NCI-H82 treated with DMSO at 0.1 percent for 48 hours (cell line): ENCODE data around the gene MYL12A.
"Not testable (repeated sequence)": the region's sequence is repeated elsewhere in the genome, so short reads cannot be mapped to it uniquely, and the experiment has no call there.

Source experiments
- DNase-seq: peaks from one replicate; lab custom pipeline; 2025; ENCODE audit not compliant: unreplicated experiment; lab: John Stamatoyannopoulos, UW

MYL12A gene

DNA sequence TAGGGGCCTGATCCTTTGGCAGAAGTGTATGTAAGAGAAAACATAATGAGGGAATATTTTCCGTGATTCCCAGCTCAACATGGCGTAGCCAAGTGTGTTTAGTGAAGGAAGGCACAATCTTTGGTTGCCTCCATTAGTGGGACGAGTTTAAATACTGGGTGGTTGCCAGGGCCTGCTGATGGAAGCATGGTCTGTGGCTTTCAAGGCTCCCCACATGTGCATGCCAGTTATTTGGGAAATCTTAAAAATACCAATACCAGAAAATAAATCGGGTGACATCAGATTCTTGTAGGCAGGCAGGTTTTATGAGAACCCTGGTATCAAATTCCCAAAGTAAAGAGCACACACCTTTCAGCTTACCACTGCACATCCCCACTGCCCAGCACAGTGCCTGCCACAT, 7.1 kb downstream of the MYL12A start:
- DNase-seq = no peak

DNA sequence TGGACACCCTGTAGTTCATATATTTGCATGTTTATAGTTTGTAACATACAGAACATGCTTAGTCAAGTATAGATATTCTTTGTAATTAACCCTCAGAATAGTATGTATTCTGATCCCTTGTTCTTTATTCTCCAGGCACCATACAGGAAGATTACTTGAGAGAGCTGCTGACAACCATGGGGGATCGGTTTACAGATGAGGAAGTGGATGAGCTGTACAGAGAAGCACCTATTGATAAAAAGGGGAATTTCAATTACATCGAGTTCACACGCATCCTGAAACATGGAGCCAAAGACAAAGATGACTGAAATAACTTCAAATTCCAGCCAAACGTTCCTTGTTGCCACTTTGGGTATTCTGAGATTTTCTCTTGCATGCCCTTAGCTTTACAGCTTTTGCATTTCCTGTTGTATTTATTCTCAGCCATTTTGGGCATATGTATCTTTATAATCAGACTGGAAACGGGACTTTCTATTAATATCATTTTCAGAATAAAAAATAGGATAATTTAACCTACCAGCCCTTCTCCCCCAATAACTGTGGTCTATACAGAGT, 8.1 kb downstream of the MYL12A start:
- DNase-seq = no peak

DNA sequence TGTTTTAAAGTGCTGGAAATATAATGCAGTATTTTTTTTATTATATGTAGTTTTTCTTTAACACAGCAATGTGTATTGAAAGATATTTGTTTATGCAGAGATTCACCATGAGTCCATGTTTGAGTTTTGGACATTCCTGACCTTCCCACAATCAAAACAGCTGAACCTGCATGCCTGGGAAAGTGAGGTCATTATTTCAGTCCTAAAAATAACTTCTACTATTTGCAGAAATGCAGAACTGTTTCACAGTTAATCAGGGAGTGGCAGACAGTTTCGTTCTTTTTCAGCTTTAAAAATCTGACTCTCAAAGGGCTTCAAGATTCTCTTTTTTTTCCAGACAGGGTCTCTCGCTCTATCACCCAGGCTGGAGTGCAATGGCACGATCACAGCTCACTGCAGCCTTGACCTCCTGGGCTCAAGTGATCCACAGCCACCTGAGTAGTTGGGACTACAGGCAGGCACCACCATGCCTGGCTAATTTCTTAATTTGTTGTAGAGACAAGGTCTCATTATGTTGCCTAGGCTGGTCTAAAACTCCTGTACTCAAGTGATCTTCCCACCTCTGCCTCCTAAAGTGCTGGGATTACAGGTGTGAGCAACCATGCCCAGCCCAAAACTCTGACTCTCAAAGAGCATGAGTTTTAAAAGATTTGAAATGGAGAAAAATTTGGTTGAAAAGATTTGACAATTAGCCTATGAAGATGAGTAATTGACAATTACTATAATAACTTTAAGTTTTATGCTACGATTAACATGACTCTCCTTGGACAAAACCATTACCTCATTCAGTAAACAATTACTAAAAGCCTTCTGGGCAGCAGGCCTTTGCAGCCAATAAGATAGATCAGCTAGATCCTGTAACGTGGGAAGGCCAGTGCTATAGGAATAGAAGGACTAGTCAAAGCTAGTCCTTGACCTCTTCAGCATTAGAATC, 9.4 kb downstream of the MYL12A start:
- no peak for DNase-seq

DNA sequence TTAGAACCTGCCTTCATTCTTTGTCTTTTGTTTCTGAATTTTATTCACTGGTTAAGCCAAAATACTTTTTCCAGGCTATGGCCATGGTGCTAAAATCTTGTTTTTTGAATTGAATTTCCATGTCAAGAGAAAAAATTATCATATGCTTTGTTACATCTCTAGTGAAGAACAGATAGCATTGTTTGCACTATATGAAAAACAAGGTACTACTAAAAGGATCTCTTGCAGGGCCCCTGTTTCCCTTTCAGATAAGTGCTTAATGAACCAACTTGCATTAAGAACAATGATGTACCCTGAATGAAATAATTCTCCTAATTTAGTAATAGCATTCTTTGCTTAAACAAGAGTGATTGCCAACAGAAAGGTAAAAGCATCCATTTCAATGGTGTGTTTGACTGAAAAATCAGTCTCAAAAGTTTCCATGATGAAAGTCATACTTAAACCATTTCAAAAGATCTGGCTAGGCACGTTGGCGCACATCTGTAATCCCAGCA, 10.1 kb downstream of the MYL12A start:
- no peak for DNase-seq

DNA sequence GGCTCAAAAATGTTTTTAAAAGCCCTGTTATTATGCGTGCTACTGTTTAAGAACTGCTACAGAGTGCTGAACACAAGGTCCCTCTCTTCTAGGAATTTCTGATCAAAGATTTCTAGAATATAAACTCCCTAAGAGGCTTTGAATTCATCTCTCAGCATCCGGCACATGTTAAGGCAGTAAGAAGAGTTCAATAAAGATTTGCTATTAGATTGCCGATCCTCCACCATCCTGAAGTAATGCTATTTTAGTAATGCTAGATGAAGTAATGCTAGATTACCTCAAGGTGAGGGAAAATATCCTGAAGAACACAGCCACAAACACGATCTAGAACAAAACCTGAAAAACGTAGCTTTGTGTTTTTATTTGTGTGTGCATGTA, 13.4 kb downstream of the MYL12A start:
- no peak for DNase-seq

DNA sequence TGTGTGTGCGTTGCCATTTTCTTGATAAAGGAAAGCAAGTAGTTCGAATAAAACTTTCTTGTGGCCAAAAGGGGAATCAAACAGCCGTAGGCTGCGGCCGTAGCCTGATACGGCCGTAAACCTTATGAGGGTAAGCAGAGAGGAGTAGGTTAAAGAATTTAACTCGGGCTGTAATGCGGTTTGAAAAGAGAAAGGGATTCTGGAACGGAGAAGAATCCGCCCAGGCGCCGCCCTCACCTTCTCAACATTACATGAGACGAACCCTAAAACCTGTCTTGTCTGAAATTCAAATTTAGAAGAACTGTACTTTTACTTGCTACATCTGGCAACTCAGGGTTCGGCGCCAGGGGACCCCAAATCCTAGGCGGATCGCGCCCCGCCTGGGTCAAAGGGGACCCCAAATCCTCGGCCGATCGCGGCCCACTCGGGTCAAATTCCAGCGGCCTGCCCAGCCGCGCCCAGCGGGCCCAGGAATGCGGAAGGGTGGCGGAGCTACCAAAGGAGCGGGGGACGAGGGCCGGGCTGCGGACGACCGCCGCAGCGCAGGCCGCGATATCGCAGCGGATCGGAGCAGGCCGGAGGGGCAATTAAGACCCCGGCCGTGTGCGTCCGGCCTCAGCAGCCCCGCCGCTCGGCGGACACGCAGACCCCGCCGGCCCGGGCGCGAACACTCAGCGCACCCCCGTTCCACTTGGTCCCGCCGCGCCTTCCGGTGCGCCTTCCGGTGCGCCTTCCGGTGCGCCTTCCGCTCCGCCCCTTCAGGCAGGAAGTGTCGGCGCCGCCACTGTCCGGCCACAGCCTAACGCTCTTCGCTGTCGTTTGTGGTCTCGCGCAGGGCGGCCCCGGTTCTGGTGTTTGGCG, 14.0 kb downstream of the MYL12A start, which contains the start of gene MYL12B:
MYL12B (plus strand) TSS at position 761 of the 861 bp plus-strand sequence. CDS start 10,766 bp downstream, outside the sequence.
- no peak for DNase-seq

DNA sequence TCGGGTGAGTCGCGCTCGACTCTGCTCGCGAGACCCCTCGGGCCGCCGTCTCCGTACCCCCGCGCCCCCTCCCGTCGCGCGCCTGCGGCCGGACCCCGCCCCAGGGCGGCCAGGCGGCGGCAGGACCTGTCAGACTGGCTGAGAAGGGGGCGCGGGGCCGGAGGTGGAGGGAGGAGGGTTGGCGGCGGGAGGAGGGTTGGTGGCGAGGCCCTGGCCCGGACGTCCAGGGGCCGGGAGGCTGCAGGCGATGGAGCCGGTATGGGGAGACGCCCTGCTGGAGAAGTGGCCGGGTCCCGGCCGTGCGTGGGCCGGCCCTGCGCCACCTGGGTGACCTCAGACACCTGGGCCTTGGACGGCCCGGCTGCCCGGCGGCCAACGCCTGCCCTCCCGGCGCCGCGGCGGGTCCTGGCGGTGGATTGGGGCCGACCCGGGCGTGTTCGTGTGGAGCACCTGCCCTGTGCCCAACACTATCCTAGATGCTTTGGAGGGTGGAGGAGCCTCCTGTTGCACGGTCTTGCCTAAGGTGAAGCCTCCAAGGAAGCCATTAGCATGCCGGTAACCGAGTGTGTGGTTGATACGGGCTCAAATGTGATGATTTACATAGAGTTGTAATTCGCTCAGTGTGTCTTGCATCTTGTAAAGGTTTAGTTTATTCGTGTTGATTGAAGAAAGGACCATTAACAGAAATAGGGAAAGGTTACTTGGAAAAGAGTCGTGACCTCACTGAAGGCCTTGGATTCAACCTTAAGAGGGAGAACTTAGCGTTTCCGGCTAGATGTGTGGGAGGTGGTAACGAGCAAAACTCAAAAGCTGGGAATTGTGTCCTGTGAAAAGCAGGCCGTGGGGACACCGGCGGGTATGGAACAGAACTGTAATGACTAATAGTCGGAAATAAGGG, 14.9 kb downstream of the MYL12A start:
- DNase-seq = no peak

DNA sequence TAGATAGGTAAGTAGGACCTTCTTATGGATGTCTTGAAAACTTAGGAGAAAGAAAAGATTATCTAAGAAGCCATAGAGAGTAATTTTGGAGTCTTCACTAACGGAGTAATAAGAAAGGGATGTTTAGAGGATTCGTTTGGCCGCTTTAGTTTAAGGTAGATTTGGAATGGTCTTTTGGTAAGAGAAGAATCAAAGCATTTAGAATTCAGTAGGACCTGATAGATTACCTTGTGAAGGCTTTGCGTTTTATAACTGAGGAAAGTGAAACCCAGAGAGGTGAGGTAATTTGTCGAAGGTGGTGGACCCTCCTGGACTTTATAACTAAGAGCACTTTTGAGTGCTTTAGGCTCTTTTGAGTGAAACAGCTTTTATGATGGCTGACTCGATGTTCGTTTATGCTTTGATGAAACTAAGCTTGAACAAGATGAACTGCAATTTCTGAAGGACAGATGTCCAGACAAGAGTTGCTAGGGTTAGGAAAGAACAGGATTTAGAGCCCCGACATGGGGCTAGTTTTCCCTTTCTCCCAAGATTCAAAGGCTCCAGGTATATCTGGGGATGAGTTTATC, 15.6 kb downstream of the MYL12A start:
- DNase-seq = no peak

DNA sequence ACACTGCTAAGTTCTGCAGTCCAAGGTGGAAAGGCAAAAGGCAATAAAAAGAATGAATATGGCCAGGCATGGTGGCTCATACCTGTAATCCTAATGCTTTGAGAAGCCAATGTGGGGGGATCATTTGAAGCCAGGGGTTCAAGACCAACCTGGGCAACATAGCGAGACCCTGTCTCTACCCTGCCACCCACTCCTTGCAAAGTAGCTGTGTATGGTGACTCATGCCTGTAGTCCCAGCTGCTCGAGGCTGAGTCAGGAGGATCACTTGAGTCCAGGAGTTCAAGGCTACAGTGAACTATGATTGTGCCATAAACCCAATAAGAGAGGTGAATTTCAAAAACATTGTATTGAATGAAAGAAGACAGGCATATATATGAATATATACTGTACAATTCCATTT, 16.8 kb downstream of the MYL12A start:
- no peak for DNase-seq

DNA sequence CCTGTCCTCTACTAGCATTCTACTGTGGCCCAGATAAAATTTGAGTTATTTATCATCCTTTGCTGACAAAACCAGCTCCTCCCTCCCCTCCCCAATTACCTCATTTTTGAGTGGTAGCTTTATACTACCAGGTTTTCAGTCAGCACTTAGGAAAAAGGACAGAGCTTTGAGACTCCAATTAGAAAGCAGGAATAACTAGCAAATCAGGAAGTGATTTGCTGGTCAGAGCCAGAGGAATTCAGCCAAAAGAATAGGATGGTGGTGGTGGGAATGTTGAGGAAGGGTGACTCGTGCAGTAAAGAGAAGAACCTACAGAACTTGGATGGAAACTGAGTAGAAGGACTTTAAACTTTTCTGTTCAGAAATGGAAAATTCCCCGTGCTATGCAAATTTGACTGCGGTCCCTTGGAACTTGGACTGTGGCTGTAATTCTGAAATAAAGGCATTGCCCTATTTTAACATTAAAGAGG, 18.0 kb downstream of the MYL12A start:
- no peak for DNase-seq

DNA sequence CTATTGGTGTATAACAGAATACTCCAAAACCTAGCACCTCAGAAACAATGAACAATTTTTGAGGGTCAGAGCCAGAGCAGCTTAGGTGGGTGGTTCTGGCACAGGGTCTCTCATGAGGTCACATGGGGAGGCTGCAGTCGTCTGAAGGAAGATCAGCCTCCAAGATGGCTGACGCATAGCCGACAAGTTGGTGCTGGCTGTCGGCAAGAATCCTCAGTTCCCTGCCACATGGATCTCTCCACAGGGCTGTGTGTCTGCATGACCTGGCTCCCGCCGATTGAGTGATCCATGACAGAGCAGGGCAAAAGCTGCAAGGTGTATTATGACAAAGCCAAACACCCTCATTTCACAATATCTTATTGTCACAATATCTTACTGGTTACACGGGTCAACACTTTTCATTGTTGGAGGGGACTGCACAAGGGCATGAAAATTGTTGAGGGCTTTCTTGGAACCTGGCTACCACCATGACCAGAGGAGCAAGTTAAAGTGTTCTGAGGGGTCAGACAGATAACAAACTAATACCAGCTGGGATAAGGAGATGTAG, 18.5 kb downstream of the MYL12A start:
- DNase-seq = no peak

DNA sequence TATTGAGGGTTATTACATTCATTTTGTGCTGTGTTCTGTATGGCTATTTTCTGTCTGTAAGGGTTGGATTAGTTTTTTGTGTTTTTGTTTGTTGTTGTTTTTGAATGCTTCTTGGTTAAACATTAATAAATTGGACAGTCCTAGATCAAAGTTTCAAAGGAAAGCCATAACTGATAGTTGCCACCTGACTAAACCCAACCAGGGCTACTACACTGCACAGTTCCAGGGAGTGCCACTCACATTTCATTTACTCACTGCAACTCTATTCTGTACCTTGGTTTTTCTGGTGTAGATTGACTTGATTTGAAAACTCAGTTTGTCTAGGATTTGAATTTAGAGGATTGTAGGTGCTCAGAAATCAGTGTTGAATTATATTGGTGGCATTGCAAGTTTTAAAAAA, 20.7 kb downstream of the MYL12A start:
- no peak for DNase-seq

DNA sequence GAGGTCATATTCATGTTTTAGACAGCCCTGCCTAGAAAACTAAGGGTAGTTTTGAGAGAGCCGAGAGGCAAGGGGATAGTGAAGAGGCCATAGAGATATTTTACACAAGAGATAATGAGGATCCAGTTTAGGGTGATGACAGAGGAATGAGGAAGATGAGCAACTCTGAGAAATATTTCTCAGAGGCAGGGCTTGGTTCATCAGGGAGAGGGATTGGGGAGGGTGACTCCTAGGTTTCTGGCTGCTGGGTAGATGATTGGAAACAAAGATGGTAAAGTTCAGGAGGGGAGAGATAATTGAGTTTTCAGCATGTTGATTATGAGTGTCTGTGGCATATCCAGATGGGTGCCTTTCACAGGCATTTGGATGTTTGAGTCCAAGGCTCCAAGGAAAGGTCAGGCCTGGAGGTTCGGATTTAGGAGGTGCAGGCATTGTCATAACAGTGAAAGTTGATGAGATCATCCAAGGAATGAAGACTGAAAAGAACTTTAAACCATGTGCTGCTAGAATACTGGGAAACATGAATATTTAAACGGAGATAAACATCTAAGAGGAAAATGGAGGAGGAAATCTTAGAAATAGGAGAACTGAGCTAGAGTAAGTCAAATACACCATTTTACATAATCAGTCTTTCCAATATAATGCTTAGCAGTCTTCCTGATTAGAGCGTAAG, 21.8 kb downstream of the MYL12A start:
- no peak for DNase-seq

DNA sequence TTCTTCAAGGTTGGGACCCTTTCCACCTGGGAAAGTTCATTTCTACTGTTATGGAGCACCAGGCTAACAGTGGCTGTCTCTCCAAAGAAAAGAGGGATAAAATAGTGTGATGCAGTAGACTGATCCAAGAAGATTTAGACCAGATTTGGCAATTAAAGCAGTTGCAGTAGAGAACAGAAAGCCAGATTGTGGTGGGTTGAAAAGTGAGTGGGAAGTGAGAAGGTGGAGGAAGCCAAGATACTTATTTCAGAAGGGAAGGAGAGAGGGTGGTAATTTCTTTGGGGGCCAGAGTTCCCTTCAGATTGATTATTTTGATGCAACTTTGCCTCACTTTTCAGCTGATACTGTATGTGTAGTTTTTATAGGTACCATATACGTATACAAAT, 22.3 kb downstream of the MYL12A start:
- no peak for DNase-seq

DNA sequence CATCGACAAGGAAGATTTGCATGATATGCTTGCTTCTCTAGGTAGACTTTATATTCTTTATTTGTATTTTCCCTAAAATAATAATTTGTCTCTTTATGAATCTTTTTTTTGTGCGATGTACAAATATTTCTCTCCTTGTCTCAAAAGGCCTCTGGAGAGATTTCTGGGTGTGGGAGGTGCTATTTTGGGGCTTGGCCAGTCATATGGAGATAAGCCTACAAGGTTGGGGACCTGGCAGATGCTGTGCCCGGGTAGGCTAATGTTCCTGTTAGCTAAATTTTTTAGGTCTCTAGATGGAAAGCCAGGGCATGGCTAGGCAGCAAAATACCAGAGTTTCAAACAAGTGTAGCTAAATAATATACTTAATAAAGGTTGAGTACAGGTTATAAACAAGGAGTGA, 25.4 kb downstream of the MYL12A start:
- no peak for DNase-seq

DNA sequence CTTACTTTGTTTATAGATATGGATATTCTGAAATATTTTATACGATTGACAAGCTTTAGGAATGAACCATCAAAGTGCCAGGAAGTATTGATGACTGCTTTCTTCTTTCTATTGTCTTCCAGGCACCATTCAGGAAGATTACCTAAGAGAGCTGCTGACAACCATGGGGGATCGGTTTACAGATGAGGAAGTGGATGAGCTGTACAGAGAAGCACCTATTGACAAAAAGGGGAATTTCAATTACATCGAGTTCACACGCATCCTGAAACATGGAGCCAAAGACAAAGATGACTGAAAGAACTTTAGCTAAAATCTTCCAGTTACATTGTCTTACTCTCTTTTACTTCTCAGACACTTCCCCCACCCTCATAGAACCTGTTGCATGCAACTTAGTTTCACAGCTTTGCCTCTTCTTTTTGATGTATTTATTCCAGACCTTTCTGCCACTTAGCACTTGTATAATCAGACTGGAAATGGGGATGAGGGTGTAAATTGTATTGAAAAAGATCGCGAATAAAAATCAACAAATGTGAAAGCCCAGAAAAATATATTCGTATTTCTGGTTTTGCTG, 30.1 kb downstream of the MYL12A start:
- DNase-seq = not testable (repeated sequence)

DNA sequence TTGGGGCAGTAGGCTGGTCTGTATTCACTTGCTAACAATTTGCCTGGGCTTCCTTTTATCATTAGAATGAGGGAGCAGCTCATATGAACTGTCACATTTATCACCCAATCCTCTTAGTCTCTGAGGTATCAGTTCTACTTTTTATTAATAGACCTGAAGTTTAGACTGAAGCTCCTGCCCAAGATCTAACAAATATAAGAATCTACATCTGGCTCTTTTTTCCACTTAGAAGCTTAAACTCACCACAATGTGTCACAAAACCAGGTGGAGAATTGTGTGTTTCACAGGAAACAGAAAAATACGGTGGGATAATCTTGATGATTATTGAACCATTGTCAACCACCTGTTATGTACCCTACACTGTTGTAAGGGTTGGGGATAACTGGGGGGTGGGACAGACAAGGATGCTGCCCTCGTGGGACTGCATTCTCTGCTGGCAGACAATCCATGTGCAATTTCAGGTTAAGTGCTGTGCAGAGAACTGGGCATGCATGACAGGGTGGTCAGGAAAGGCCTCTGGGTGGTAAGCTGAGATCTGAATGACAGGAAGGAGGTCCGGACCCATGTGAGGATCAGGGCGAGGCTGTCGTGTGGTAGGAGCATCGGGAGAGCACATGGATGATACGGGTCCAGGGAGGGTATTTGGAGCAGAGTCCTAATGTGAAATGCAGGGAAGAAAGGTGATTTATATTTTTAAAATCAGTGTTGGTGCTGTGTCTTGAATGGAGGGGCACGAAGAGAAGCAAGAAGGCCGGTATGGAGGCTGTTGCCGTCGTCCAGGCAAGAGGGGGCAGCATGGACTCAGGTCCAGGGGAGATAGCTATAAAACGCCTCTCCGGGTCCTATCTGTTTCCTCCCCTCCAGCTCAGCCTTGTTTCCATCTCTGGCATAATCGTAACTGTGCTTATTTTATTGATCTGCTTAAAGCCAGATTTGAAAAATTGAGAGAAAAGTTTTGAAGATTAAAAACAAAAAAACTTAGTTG, 31.9 kb downstream of the MYL12A start:
- DNase-seq = no peak
